ENCODE data around the gene NEURL2. TPM values are rescaled to one million over a fixed set of nuclear protein-coding genes. Genes with fewer than 3 reads are reported as not detected.
"Not testable (repeated sequence)": the region's sequence is repeated elsewhere in the genome, so short reads cannot be mapped to it uniquely, and the experiment has no call there.

NEURL2 gene, protein sequence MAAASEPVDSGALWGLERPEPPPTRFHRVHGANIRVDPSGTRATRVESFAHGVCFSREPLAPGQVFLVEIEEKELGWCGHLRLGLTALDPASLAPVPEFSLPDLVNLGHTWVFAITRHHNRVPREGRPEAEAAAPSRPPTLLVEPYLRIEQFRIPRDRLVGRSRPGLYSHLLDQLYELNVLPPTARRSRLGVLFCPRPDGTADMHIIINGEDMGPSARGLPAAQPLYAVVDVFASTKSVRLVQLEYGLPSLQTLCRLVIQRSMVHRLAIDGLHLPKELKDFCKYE
- total RNA-seq, result 16.0 TPM

DNA sequence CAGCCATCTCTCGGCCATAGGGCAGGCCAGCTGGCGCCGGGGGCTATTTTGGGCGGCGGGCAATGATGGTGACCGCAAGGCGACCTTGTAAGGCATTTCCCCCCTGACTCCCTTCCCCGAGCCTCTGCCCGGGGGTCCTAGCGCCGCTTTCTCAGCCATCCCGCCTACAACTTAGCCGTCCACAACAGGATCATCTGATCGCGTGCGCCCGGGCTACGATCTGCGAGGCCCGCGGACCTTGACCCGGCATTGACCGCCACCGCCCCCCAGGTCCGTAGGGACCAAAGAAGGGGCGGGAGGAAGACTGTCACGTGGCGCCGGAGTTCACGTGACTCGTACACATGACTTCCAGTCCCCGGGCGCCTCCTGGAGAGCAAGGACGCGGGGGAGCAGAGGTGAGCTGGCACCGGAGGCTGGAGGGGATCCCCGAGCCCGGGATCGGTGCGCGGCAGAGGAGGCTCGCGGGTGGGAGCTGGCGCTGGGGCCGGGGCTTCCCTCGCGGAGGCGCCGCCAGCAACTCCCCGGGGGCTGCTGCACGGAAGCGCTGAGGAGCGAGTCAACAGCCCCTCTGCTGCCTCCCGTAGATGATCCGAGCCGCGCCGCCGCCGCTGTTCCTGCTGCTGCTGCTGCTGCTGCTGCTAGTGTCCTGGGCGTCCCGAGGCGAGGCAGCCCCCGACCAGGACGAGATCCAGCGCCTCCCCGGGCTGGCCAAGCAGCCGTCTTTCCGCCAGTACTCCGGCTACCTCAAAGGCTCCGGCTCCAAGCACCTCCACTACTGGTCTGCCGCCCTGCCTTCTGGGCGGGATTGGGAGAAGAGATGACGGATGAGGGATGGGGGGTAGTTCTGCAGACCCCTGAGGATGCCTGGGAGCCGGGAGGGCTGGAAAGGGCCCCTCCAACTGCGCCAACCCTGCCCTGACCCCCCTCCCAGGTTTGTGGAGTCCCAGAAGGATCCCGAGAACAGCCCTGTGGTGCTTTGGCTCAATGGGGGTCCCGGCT lies at the start of gene NEURL2, which contains the start of gene CTSA:
Gene NEURL2 (minus strand): TSS at position 224 of the 999 bp plus-strand sequence. CDS start 217 bp downstream, at position 7.
Gene CTSA (plus strand): TSS at position 351 of the 999 bp plus-strand sequence. CDS start 234 bp downstream, at position 585.
- DNase-seq, result peak; percentile 95

DNA sequence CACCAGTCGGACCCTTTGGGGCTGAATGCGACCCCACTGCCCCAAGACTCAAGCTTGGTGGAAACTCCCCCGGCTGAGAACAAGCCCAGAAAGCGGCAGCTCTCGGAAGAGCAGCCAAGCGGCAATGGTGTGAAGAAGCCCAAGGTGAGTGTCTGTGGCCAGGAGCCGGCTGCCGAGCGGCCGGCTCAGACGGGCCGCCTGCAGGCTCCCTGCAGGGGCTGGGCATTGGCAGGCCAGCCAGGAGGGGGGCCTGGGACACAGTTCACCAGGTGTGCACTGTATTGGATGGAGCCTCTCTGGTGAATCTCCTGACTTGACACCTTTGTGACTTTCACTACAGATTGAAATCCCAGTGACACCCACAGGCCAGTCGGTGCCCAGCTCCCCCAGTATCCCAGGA lies 49.5 kb upstream of the NEURL2 start:
- no peak for DNase-seq

GRCh38 chr20:45940053-45940452 lies 49.0 kb upstream of the NEURL2 start:
- no peak for DNase-seq

- DNase-seq, result no peak
These were observed 47.9 kb upstream of the NEURL2 start for GRCh38 chr20:45938727-45939438.

DNA sequence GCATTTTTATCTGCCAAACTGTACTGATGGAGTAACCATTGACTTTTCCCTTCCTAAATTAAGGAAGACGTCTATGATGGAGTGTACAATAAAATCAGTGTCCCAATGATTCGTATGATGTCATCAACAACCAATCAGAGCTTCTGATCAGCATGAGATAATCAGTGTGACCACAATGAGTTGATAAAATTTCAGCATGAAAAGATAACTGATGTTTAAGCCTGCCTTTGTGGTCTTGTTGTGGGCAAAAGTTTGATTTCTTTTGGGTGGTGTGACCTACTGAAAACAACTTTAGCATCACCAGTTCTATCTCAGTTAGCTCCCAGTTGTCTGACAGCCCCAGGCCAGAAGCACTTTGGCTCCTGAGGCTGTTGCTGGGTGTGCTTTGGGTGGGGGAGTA lies 46.8 kb upstream of the NEURL2 start:
- no peak for DNase-seq

DNA sequence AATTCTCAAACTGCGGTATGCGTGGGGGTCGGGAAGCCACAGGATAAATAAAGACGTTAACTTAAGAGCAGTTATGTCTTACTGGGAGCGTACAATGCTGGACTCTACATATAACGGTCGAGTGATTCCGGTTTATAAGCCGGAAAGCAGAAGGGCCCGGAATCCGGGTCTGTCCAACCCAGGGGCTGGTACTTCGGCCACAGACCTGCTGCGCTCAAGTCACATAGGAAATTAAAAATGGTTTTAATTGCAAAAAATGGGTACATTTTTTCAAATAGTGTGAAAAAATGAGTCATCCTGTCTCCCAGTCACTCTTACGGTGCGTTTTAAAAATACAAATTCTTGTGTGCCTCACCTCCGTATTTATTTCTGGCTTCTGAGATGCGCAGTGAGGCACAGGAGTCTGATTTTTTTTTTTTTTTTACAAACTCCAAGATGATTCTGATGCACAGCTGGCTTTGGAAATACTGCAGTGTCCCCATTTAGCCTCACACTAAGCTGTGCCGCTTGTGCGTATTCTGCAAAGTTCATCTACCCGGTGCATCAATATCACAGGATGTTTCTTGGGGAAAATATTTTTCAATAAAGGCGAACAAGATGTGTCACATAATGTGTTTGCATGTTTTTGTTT lies 44.5 kb upstream of the NEURL2 start:
- DNase-seq, result no peak

- peak; percentile 99 for DNase-seq
These were observed 43.8 kb upstream of the NEURL2 start, which contains the start of gene PCIF1 for GRCh38 chr20:45934586-45935415. TSS of gene PCIF1 (plus strand) at chr20:45934683. CDS start at chr20:45939000, 4,317 bp downstream.

DNA sequence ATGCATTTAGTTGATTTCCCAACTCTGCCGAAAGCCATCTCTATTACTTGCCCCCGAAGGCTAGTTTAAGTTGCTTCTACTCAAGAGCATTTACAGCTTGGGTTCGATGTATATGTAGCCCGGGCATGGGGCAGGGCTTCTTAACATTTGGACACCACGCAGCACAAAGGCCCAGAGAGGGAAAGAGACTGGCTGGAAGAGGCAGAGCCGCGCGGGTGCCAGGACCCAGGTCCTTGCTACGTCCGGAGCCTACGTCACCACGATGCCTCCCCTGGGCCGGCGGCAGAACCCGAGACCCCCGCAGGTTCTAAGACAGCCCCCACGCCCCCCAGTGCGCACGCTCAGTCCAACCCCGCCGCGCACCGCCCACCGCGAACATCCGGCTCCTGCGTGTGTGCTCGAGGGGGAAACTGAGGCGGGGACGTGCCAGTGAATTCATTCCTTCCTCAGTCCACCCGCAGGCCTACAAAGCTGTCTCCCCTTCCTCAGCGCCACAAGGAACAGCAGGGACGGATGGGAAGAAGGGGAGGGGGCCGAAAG lies 43.1 kb upstream of the NEURL2 start:
- DNase-seq, result peak; percentile 86

DNA sequence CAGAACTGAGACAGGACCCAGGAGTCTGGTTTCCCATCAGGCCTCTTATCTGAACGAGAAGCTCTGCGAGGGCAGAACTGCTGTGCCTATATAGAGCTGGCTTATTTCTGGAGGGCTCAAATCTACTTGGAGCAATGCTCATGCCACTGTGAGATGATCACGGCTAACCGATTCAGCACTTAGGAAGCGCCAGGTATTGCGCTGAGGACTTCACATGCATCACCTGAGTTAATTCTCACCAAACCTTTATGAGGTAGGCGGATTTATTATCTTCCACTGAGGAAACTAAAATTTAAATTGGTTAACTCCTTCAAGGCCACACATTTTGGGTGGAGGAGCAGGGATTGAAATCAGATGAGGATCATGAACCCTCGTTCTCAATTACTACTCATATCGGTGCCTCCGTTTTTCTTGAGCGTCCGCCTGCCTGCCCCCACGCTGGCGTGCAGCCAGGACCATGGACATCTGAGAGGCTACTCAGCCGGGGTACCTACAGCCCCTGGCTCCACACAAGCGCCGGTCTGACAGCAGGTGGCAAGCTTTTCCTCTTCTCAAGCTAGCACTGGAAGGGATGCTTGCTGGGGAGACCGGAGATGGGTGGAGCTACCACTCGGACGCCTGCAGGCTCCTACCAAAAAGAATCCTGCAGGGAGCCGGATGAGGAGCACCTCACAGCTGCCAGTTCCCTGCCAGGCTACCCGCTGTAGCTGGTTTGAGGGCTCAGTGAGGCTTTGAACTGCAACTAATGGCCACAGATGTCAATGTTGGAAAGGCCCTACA lies 42.4 kb upstream of the NEURL2 start:
- peak; percentile 77 for DNase-seq

DNA sequence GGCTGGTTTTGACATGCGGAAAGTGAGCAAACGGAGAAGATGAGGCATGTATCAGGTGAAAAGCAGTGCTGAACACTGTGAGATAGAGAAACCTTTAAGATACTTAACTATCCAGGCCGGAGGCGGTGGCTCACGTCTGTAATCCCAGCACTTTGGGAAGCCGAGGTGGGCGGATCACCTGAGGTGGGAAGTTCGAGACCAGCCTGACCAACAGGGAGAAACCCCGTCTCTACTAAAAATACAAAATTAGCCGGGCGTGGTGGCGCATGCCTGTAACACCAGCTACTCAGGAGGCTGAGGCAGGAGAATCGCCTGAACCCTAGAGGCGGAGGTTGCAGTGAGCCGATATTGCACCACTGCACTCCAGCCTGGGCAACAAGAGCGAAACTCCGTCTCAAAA lies 40.7 kb upstream of the NEURL2 start:
- DNase-seq, result not testable (repeated sequence)

DNA sequence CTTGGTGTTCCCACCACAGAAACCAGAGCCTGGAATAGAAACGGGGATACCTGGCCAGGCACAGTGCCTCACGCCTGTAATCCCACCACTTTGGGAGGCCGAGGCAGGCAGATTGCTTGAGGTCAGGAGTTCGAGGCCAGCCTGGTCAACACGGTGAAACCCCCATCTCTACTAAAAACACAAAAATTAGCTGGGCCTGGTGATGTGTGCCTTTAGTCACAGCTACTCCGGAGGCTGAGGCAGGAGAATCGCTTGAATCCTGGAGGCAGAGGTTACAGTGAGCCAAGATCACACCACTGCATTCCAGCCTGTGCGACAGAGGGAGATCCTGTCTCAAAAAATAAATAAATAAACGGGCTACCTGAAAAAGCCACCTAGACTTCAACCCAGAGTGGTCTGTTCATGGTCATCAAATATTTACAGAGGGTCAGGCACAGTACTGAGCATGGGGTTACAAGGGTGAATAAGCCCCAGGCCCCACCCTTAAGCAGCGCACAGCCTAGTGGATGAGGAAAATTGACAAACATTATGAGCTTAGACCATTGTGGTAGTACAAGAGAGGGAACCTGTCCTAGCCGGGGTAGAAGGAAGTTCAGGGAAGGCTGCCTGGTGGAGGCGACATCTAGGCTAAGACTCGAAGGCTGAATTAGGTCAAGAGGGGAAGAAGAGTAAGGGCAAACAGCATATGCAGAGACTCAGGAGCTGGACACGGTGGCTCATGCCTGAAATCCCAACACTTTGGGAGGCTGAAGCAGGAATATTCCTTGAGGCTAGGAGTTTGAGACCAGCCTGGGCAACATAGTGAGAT lies 36.3 kb upstream of the NEURL2 start:
- DNase-seq, result no peak

DNA sequence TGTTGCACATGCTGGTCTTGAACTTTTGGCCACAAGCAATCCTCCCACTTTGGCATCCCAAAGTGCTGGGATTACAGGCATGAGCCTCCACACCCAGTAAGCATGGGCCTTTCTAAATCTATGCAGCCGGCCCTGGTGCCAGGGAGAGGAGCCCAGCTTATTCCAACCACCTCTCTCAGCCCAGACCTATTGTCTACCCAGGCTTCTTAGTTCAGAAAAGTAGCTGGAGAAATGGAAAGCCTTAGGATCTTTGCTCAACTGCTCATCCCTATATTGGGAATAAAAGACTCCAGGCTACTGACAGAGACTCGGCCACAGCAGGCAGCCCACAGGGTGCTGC lies 35.7 kb upstream of the NEURL2 start:
- DNase-seq, result no peak

DNA sequence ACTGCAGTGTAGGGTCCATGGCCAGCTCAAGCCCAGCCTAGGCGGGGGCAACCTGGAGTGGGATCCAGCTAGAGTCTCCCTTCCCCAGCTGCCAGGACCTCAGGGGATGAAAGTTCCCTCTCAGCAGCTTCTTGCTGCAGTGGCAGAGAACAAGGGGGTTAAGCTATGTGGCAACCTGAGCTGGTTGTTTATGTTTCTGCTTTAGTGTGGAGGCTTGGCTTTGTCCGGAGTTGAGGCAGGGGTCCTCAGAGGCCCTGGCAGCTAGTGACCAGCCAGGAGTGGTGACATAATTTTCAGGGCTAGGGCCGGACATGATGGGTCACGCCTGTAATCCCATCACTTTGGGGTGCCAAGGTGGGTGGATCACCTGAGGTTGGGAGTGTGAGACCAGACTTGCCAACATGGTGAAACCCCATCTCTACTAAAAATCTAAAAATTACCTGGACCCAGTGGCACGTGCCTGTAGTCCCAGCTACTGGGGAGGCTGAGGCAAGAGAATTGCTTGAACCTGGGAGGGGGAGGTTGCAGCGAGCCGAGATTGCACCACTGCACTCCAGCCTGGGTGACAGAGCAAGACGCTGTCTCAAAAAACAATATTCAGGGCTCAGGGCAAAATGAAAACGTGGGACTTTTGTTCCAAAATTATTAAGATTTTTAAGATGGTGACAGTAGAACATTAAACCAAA lies 35.0 kb upstream of the NEURL2 start:
- no peak for DNase-seq

- DNase-seq, result peak; percentile 69
These were observed 33.6 kb upstream of the NEURL2 start for GRCh38 chr20:45924391-45925261.

DNA sequence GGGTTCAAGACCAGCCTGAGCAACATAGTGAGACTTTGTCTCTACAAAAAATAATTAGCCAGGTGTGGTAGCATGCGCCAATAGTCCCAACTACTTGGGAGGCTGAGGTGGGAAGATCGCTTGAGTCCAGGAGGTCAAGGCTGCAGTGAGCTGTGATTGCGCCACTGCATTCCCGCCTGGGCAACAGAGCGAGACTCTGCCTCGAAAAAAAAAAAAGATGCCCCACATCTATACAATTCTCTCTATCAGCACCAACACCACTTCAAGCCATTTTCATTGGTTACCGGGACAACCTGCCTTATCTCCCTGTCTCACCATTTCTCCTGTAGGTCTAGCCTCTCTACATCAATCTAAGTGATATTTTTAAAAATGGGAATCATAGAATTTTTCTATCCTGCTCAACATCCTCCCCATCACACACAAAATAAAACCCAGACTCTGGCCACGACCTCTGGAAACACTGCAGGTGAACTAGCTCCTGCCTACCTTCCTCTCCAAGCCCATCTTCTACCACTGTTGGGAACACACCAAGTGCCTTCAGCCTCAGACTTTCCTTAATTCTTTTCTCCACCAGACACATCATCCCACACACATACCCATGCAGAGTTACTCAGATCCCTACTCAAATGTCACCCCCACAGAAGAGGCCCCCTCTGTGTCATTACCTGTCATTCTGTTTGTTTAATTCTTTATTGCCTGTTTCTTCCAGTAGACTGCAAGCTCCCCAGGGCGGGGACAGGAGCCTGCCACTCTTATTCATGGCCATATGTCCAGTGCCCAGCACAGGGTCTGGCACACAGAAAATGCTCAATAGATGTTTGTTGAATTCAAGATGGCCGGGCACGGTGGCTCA lies 30.6 kb upstream of the NEURL2 start:
- no peak for DNase-seq

All from tongue (tissue), 2 donors.